Activated CD4-positive, CD25-positive, alpha-beta regulatory T cell treated with anti-CD3 and anti-CD28 coated beads, Interleukin-2, amount 50 U/mL, for 16 hours (primary cell): ENCODE data around the gene CCDC150.

Source experiments
- DNase-seq: peaks from one replicate; pipeline ENCODE4 v3.0.0-alpha.2; 2020; ENCODE audit warnings: low read depth, low spot score

The CCDC150 gene

DNA sequence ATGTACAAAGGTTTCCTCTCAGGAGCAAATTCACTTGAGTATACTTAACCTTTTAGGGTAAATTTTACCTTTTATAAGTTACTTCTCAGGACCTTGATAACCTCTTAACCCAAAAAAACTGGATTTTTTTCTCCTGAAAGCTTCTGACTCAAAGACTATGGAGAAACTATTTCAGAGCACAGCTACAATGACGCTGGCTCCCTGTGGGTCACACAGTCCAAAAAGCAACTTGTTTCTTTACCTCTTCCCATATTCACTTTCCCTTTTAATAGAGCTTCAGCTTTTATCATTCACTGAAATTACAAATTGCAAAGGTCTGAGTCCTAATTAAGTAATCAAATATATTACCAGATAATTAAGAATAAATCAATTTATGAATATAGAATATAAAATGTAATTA is 127.6 kb downstream of the CCDC150 start:
- no peak for DNase-seq
